Measurements from ENCODE around the gene ZSCAN21. TPM values are rescaled to one million over a fixed set of nuclear protein-coding genes. Genes with fewer than 3 reads are reported as not detected.

The ZSCAN21 gene
- polyA plus RNA-seq, 2 of the 4 experiments (the other 2 are of a cell fraction): 9.1 to 18.3 TPM

GRCh38 chr7:100088621-100089457 is 39.3 kb downstream of the ZSCAN21 start, which contains the start of gene COPS6 (continued):
- TF ChIP-seq TFCP2L1 (CRISPR knock-in tag; IDR thresholded peaks at IDR 0.05): 0 out of 2 replicates have a peak, but pooled peaks have one; percentile 9
- peak; percentile 85 for TF ChIP-seq NPAS2 (CRISPR knock-in tag; IDR thresholded peaks at IDR 0.05; ENCODE audit: borderline replicate concordance)
- TF ChIP-seq FOSL2 (IDR thresholded peaks at IDR 0.05): no peak
- TF ChIP-seq FOSL2 (CRISPR knock-in tag; IDR thresholded peaks at IDR 0.05): peak; percentile 40; the same call in 1 of the 2 replicates
- TF ChIP-seq KDM1A (IDR thresholded peaks at IDR 0.05; ENCODE audit: low read depth): no peak
- peak; percentile 92 for TF ChIP-seq POLR2A (IDR thresholded peaks at IDR 0.05; ENCODE audit: low read length)
- TF ChIP-seq ZFP36 (IDR thresholded peaks at IDR 0.05; ENCODE audit: borderline replicate concordance, partially characterized antibody): no peak
- TF ChIP-seq ATOH8 (CRISPR knock-in tag; IDR thresholded peaks at IDR 0.05; ENCODE audit: low read depth): peak; percentile 98
- TF ChIP-seq ZSCAN20 (CRISPR knock-in tag; IDR thresholded peaks at IDR 0.05): peak; percentile 94
- peak; percentile 90 for TF ChIP-seq ZNF302 (CRISPR knock-in tag; IDR thresholded peaks at IDR 0.05)
- TF ChIP-seq PBX3 (IDR thresholded peaks at IDR 0.05): peak; percentile 66; the same call in 1 of the 2 replicates
- peak; percentile 87 to 96 for TF ChIP-seq JUN (IDR thresholded peaks at IDR 0.05)
- TF ChIP-seq RNF2 (IDR thresholded peaks at IDR 0.05; ENCODE audit: borderline replicate concordance, low read depth): peak; percentile 96
- TF ChIP-seq PHF8 (IDR thresholded peaks at IDR 0.05; ENCODE audit: borderline replicate concordance, low read depth): peak; percentile 69
- peak; percentile 66 for TF ChIP-seq KDM5A (IDR thresholded peaks at IDR 0.05)
- TF ChIP-seq MYC (IDR thresholded peaks at IDR 0.05; ENCODE audit: borderline replicate concordance, low read length): no peak
- TF ChIP-seq MAZ (IDR thresholded peaks at IDR 0.05; ENCODE audit: borderline replicate concordance, low read depth, low read length): no peak
- TF ChIP-seq EHF (CRISPR knock-in tag; IDR thresholded peaks at IDR 0.05): peak; percentile 96
- TF ChIP-seq MAX (IDR thresholded peaks at IDR 0.05): peak; percentile 98

GRCh38 chr7:100089458-100090196 is 40.1 kb downstream of the ZSCAN21 start:
- CTCF ChIA-PET: interaction anchor here (0.7 to 1.5 kb wide), 5 partner anchors 9 to 61 kb away, joined by 3 to 5 read pairs (median 3); partner anchors contain the start of genes AP4M1 and MCM7
- Histone ChIP-seq H3K4me2 (peak overlapping the region; percentile 86), H3K27ac (peak overlapping the region; percentile 88 to 94), H3K9me3 (no peaks in the 10 kb centered on the region), H3K4me3 (peak overlapping the region; percentile 69), H3K4me1 (peaks cover 14% of the 10 kb centered on the region)
- 5% methylated on average over 7 of the region's 7 CpGs for WGBS (ENCODE audit: missing lambda C conversion rate)
- no peak for FAIRE-seq
- POLR2A ChIA-PET: interaction anchor here (0.6 to 4.8 kb wide), 2 partner anchors 12 to 37 kb away, joined by 3 to 46 read pairs; partner anchors contain the start of genes AP4M1 and MCM7
- no peak; a peak in 1 of 6 replicates for ATAC-seq
- DNase-seq (ENCODE audit: low read depth in 1 of 2, low spot score in 1 of 2): no peak
- no peak for TF ChIP-seq POLR2A (IDR thresholded peaks at IDR 0.05; ENCODE audit: low read length)
- no peak for TF ChIP-seq FOSL2 (IDR thresholded peaks at IDR 0.05)
- TF ChIP-seq FOSL2 (CRISPR knock-in tag; IDR thresholded peaks at IDR 0.05): 0 out of 2 replicates have a peak, but pooled peaks have one; percentile 40
